ENCODE data around the gene ALK. TPM values are rescaled to one million over a fixed set of nuclear protein-coding genes. Genes with fewer than 3 reads are reported as not detected.

The ALK gene
- total RNA-seq, 2 donors from 2014 or later: 0.16 to 0.26 TPM

DNA sequence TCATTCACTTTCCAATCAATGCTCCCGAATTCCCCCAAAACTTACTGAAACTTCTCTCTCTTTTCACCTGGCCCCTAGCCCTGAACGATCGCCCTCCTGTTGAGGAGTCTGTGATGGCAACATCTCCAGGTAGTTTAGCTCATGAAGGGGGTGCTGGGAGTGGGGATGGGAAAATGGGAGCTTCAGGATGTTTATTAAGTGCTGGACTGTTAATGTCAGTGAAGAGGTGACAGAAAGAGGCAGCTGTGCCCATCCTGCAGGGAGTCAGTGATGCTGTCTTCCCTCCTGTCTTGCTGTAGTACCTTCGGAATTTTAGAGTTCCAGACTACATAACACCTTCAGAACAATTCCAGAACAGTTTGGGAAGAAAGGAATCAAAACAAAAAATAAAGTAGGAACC lies 308.8 kb downstream of the ALK start:
- Histone ChIP-seq H3K4me3 (no peak overlapping the region), H3K4me1 (no peaks in the 10 kb centered on the region), H3K9me3 (no peaks in the 10 kb centered on the region), H3K27ac (no peak overlapping the region), H3K27me3 (peaks cover 0 to 4% of the 10 kb centered on the region in 2 donors), H3K36me3 (no peaks in the 10 kb centered on the region)
- TF ChIP-seq, protein P1, sequence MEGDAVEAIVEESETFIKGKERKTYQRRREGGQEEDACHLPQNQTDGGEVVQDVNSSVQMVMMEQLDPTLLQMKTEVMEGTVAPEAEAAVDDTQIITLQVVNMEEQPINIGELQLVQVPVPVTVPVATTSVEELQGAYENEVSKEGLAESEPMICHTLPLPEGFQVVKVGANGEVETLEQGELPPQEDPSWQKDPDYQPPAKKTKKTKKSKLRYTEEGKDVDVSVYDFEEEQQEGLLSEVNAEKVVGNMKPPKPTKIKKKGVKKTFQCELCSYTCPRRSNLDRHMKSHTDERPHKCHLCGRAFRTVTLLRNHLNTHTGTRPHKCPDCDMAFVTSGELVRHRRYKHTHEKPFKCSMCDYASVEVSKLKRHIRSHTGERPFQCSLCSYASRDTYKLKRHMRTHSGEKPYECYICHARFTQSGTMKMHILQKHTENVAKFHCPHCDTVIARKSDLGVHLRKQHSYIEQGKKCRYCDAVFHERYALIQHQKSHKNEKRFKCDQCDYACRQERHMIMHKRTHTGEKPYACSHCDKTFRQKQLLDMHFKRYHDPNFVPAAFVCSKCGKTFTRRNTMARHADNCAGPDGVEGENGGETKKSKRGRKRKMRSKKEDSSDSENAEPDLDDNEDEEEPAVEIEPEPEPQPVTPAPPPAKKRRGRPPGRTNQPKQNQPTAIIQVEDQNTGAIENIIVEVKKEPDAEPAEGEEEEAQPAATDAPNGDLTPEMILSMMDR (IDR thresholded peaks at IDR 0.05): no peak
- DNase-seq (ENCODE audit: low spot score): no peak

DNA sequence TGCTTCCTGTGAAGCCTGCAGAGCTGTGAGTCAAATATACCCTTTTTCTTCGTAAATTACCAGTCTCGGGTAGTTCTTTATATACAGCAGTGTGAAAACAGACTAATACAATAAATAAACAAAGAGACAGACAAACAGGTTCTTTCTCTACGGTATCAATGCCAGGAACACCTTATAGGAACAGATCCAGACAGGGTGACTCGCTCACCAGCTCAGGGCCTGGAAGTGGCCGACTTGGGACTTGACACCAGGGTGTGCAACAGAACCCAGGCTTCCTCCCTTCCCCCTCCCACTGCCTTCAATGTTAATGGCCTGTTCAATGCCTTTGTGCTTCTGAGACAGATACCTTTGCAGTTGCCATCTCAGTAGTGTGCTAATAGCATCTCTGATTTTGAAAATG lies 309.5 kb downstream of the ALK start:
- Histone ChIP-seq H3K27me3 (peaks cover 0 to 4% of the 10 kb centered on the region in 2 donors), H3K9me3 (no peaks in the 10 kb centered on the region), H3K4me3 (no peak overlapping the region), H3K4me1 (no peaks in the 10 kb centered on the region), H3K36me3 (no peaks in the 10 kb centered on the region), H3K27ac (no peak overlapping the region)
- no peak for DNase-seq (ENCODE audit: low spot score)
- TF ChIP-seq, protein P1 (IDR thresholded peaks at IDR 0.05): no peak

DNA sequence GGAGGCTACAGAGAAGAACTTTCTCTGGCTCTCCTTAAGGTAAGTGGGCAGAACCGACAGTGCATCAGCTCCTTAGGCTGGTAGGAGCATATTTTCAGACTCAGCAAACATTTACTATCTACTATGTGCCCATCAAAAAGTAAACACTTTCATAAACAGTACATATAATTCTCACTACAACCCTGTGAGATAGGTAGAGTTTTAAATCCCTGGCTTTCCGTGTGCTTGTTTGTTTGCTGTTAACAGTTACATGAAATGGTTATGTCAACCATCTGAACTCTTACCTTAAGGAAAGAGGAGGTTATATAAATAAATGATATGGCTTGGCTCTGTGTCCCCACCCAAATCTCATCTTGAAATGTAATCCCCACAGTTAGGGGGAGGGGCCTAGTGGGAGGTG lies 310.1 kb downstream of the ALK start:
- Histone ChIP-seq H3K4me3 (no peak overlapping the region), H3K36me3 (no peaks in the 10 kb centered on the region), H3K27ac (no peak overlapping the region), H3K9me3 (no peaks in the 10 kb centered on the region), H3K27me3 (peaks cover 0 to 4% of the 10 kb centered on the region in 2 donors), H3K4me1 (no peaks in the 10 kb centered on the region)
- no peak for DNase-seq (ENCODE audit: low spot score)
- TF ChIP-seq, protein P1 (IDR thresholded peaks at IDR 0.05): no peak

DNA sequence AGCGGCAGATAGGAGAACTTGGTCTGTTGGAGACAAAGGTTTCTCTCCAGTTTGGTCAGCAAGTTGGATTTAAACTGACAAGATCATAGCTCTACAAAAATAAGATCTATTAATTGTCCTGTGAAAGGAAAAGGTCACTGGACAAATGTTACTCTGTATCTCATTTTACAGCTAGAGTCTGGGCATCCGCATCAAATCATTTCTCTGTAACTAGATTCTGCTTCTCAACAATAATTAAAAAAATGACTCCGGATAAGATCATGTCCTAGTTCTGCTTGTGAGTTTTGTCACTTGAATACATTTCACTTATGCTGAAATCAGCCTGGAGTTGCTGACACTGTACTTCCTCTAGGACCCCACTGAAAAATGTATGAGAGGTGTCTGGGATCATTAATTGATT lies 310.8 kb downstream of the ALK start:
- Histone ChIP-seq H3K27ac (no peak overlapping the region), H3K9me3 (no peaks in the 10 kb centered on the region), H3K27me3 (peaks cover 0 to 4% of the 10 kb centered on the region in 2 donors)

DNA sequence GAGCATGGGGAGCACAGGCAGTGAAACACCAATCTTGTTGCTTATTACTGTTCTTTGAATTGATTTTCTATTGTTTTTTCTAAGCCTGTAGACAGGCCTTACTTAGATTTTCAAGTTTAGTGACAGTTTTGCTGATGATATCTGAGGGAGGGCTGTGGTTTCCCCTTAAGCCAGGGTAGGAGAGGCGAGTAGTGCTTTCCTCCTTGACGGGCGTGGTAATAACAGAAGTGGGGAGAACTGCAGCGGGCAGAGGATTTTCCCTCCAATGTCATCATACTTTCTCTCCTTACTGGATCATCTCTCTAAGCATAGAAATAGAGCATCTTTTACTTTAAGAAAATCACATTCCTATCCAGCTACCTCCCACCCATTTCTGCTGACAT lies 314.4 kb downstream of the ALK start:
- TF ChIP-seq, protein P1 (IDR thresholded peaks at IDR 0.05): no peak
- no peaks in the 10 kb centered on the region for H3K9me3 ChIP-seq
- H3K27me3 ChIP-seq: peaks cover 0 to 4% of the 10 kb centered on the region in 2 donors
- no peak overlapping the region for H3K4me3 ChIP-seq
- no peaks in the 10 kb centered on the region for H3K4me1 ChIP-seq
- no peaks in the 10 kb centered on the region for H3K36me3 ChIP-seq
- no peak for DNase-seq (ENCODE audit: low spot score)
- H3K27ac ChIP-seq: no peak overlapping the region

More for the DNA sequence above, 310.8 kb downstream of the ALK start:
- no peaks in the 10 kb centered on the region for H3K36me3 ChIP-seq
- no peaks in the 10 kb centered on the region for H3K4me1 ChIP-seq
- DNase-seq (ENCODE audit: low spot score): no peak
- TF ChIP-seq, protein P1 (IDR thresholded peaks at IDR 0.05): no peak
- no peak overlapping the region for H3K4me3 ChIP-seq

Data from right atrium auricular region (tissue), 2 donors.